Measurements from ENCODE around the gene NPTX2.

GRCh38 chr7:98661607-98662006, 44.5 kb downstream of the NPTX2 start:
- TF ChIP-seq, protein P1, sequence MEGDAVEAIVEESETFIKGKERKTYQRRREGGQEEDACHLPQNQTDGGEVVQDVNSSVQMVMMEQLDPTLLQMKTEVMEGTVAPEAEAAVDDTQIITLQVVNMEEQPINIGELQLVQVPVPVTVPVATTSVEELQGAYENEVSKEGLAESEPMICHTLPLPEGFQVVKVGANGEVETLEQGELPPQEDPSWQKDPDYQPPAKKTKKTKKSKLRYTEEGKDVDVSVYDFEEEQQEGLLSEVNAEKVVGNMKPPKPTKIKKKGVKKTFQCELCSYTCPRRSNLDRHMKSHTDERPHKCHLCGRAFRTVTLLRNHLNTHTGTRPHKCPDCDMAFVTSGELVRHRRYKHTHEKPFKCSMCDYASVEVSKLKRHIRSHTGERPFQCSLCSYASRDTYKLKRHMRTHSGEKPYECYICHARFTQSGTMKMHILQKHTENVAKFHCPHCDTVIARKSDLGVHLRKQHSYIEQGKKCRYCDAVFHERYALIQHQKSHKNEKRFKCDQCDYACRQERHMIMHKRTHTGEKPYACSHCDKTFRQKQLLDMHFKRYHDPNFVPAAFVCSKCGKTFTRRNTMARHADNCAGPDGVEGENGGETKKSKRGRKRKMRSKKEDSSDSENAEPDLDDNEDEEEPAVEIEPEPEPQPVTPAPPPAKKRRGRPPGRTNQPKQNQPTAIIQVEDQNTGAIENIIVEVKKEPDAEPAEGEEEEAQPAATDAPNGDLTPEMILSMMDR (IDR thresholded peaks at IDR 0.05) = no peak
- TF ChIP-seq POLR2A (IDR thresholded peaks at IDR 0.05) (no peak), POLR2AphosphoS5 (IDR thresholded peaks at IDR 0.05) (no peak), EP300 (IDR thresholded peaks at IDR 0.05) (no peak)

All from suprapubic skin (tissue), 4 donors.